Mesothelial cell of epicardium (in vitro differentiated cells): ENCODE results near the gene DENND10. TPM values are rescaled to one million over a fixed set of nuclear protein-coding genes. Genes with fewer than 3 reads are reported as not detected.

Experiments
- DNase-seq, 2 experiments: peaks; one replicate each; pipeline ENCODE4 v3.0.0; 2021; ENCODE audit warnings: low spot score in 2 of 2; ENCODE audit not compliant: unreplicated experiment in 2 of 2
- H3K27ac Mint-ChIP-seq: 2 replicates; pipeline ENCODE4 v1.8.0; 2021; ENCODE audit warnings: mixed read lengths
- H3K27me3 Mint-ChIP-seq: 2 replicates; pipeline ENCODE4 v1.8.0; 2021; ENCODE audit warnings: low read depth, mixed read lengths
- H3K36me3 Mint-ChIP-seq: 2 replicates; pipeline ENCODE4 v1.8.0; 2021; ENCODE audit warnings: mixed read lengths
- H3K4me1 Mint-ChIP-seq: 2 replicates; pipeline ENCODE4 v1.8.0; 2021; ENCODE audit warnings: mixed read lengths
- H3K4me3 Mint-ChIP-seq: 2 replicates; pipeline ENCODE4 v1.8.0; 2021; ENCODE audit warnings: mild to moderate bottlenecking, moderate library complexity, mixed read lengths
- H3K9me3 Mint-ChIP-seq: 2 replicates; pipeline ENCODE4 v1.8.0; 2021; ENCODE audit warnings: mixed read lengths
- CTCF ChIP-seq: fragments of 200-600 bp; sonication (generic); IDR thresholded peaks from one replicate; pipeline ENCODE4 v1.5.0; 2021; ENCODE audit warnings: antibody characterized with exemption; ENCODE audit not compliant: unreplicated experiment
- total RNA-seq: library from RNA; stranded (reverse); gene quantifications from 3 replicates; pipeline ENCODE4 v1.2.1, GENCODE V29; 2021

Gene DENND10
- total RNA-seq, result 38.4 to 40.3 TPM (median 39.6 TPM) in 3 replicates

GRCh38 chr10:119103903-119104653, at the start of gene DENND10:
Gene DENND10, plus strand, starts transcription at chr10:119104113. Its CDS starts 30 bp downstream, at chr10:119104143.
- Mint-ChIP-seq H3K9me3 (no peaks in the 10 kb centered on the region), H3K4me1 (peaks cover 8% of the 10 kb centered on the region), H3K27ac (no peak within 1 kb of the TSS), H3K27me3 (no peaks in the 10 kb centered on the region), H3K4me3 (peak within 1 kb of the TSS; percentile 74), H3K36me3 (peaks cover 6% of the 10 kb centered on the region)
- peak; percentile 79 to 83 for DNase-seq
- TF ChIP-seq CTCF, result no peak

GRCh38 chr10:119055472-119055871, 48.4 kb upstream of the DENND10 start:
- no peak for DNase-seq
- Mint-ChIP-seq H3K9me3 (peaks cover 9% of the 10 kb centered on the region), H3K4me1 (peaks cover 4% of the 10 kb centered on the region), H3K36me3 (peaks cover 78% of the 10 kb centered on the region), H3K27ac (no peak overlapping the region), H3K27me3 (no peaks in the 10 kb centered on the region), H3K4me3 (no peak overlapping the region)
- no peak for TF ChIP-seq CTCF

GRCh38 chr10:119058010-119058409, 45.9 kb upstream of the DENND10 start:
- Mint-ChIP-seq H3K27me3 (no peaks in the 10 kb centered on the region), H3K4me1 (peaks cover 4% of the 10 kb centered on the region), H3K27ac (no peak overlapping the region), H3K9me3 (peaks cover 3% of the 10 kb centered on the region), H3K36me3 (peaks cover 68% of the 10 kb centered on the region), H3K4me3 (no peak overlapping the region)
- TF ChIP-seq CTCF, result no peak
- no peak for DNase-seq

- no peak for TF ChIP-seq CTCF
- Mint-ChIP-seq H3K27me3 (no peaks in the 10 kb centered on the region), H3K9me3 (no peaks in the 10 kb centered on the region), H3K27ac (no peak overlapping the region), H3K36me3 (peaks cover 64% of the 10 kb centered on the region), H3K4me3 (no peak overlapping the region), H3K4me1 (peaks cover 4% of the 10 kb centered on the region)
- DNase-seq, result no peak
Measured at GRCh38 chr10:119059557-119059956, 44.4 kb upstream of the DENND10 start.

GRCh38 chr10:119060107-119060506, 43.8 kb upstream of the DENND10 start:
- Mint-ChIP-seq H3K9me3 (no peaks in the 10 kb centered on the region), H3K27ac (no peak overlapping the region), H3K27me3 (no peaks in the 10 kb centered on the region), H3K36me3 (peaks cover 62% of the 10 kb centered on the region), H3K4me3 (no peak overlapping the region), H3K4me1 (peaks cover 4% of the 10 kb centered on the region)
- TF ChIP-seq CTCF, result no peak
- DNase-seq, result no peak
